GM19397 (cell line): ENCODE data around the gene MYH16.
"Not testable (repeated sequence)": the region's sequence is repeated elsewhere in the genome, so short reads cannot be mapped to it uniquely, and the experiment has no call there.

ENCODE experiments used
- ATAC-seq: cut with Tn5 transposase; IDR thresholded peaks from one replicate; pipeline ENCODE4 v1.9.1; 2021; ENCODE audit warnings: mild to moderate bottlenecking, moderate library complexity; ENCODE audit not compliant: unreplicated experiment

MYH16 gene

GRCh38 chr7:99301496-99301895, 28.9 kb downstream of the MYH16 start:
- no peak for ATAC-seq

GRCh38 chr7:99305473-99306260, 33.0 kb downstream of the MYH16 start:
- ATAC-seq = no peak

GRCh38 chr7:99308461-99309074, 35.9 kb downstream of the MYH16 start:
- no peak for ATAC-seq

- ATAC-seq = no peak
These were observed 36.5 kb downstream of the MYH16 start for GRCh38 chr7:99309111-99309510.

GRCh38 chr7:99310004-99310403, 37.4 kb downstream of the MYH16 start:
- no peak for ATAC-seq

GRCh38 chr7:99311702-99312101, 39.1 kb downstream of the MYH16 start:
- no peak for ATAC-seq

GRCh38 chr7:99312316-99313203, 39.9 kb downstream of the MYH16 start:
- ATAC-seq = no peak

- no peak for ATAC-seq
These were observed 40.5 kb downstream of the MYH16 start for GRCh38 chr7:99313204-99313573.

GRCh38 chr7:99314504-99314903, 41.9 kb downstream of the MYH16 start:
- no peak for ATAC-seq

GRCh38 chr7:99320371-99320770, 47.7 kb downstream of the MYH16 start:
- no peak for ATAC-seq

- not testable (repeated sequence) for ATAC-seq
These were observed 50.0 kb downstream of the MYH16 start for GRCh38 chr7:99322659-99323058.

GRCh38 chr7:99324559-99324958, 51.9 kb downstream of the MYH16 start:
- no peak for ATAC-seq

GRCh38 chr7:99325001-99325493, 52.4 kb downstream of the MYH16 start:
- no peak for ATAC-seq

- ATAC-seq = peak; percentile 97
These were observed 53.2 kb downstream of the MYH16 start, which contains the start of gene ARPC1A for GRCh38 chr7:99325592-99326407. TSS of gene ARPC1A (plus strand) at chr7:99325898. CDS start at chr7:99333354, 7,456 bp downstream.

- ATAC-seq = no peak
These were observed 53.8 kb downstream of the MYH16 start for GRCh38 chr7:99326408-99326782.

GRCh38 chr7:99330314-99330961, 57.8 kb downstream of the MYH16 start:
- ATAC-seq = not testable (repeated sequence)

- ATAC-seq = no peak
These were observed 58.4 kb downstream of the MYH16 start for GRCh38 chr7:99331002-99331401.

GRCh38 chr7:99339595-99339994, 67.0 kb downstream of the MYH16 start:
- no peak for ATAC-seq

- ATAC-seq = no peak
These were observed 68.0 kb downstream of the MYH16 start for GRCh38 chr7:99340659-99341058.

GRCh38 chr7:99344061-99344647, 71.5 kb downstream of the MYH16 start:
- no peak for ATAC-seq
